Natural killer cell treated with Interleukin-12 subunit alpha and Interleukin-12 subunit beta and Interleukin-15 and Interleukin-18, amount 100 ng/mL, for 72 hours (primary cell): ENCODE data around the gene CHD5. TPM values are rescaled to one million over a fixed set of nuclear protein-coding genes. Genes with fewer than 3 reads are reported as not detected.
A peak's percentile ranks its signal among the peaks of the same experiment; 100 is the strongest.
"Not testable (repeated sequence)": the region's sequence is repeated elsewhere in the genome, so short reads cannot be mapped to it uniquely, and the experiment has no call there.

ENCODE experiments used
- ATAC-seq, 2 donors: fragments of 150-1000 bp; cut with Tn5 transposase in 1 of 2; sonication (Bioruptor Pico), chemical (Tn5 transposase) in 1 of 2; 2 replicates each; pipeline ENCODE4 v1.10.0; 2021
- DNase-seq: peaks from one replicate; pipeline ENCODE4 v3.0.0; 2022; ENCODE audit warnings: low spot score
- H3K27ac Mint-ChIP-seq, 2 donors: 1 replicate in 1 of 2; 2 replicates in 1 of 2; pipeline ENCODE4 v1.8.0; 2022; ENCODE audit warnings: mixed read lengths in 2 of 2, mild to moderate bottlenecking in 1 of 2, moderate library complexity in 1 of 2
- H3K27me3 Mint-ChIP-seq, 2 donors: 1 replicate in 1 of 2; 2 replicates in 1 of 2; pipeline ENCODE4 v1.8.0; 2022; ENCODE audit warnings: mixed read lengths in 2 of 2
- H3K36me3 Mint-ChIP-seq: one replicate; pipeline ENCODE4 v1.8.0; 2022; ENCODE audit warnings: mixed read lengths
- H3K4me1 Mint-ChIP-seq, 2 donors: 1 replicate in 1 of 2; 2 replicates in 1 of 2; pipeline ENCODE4 v1.8.0; 2022; ENCODE audit warnings: low read depth in 2 of 2, mixed read lengths in 2 of 2, mild to moderate bottlenecking in 1 of 2
- H3K4me3 Mint-ChIP-seq: one replicate; pipeline ENCODE4 v1.8.0; 2022; ENCODE audit warnings: mixed read lengths
- H3K9me3 Mint-ChIP-seq: 2 replicates; pipeline ENCODE4 v1.8.0; 2022; ENCODE audit warnings: mixed read lengths
- total RNA-seq, 2 donors: library from RNA; stranded (reverse); gene quantifications; one replicate each; pipeline ENCODE4 v1.2.3, GENCODE V29; 2022

CHD5 gene
- total RNA-seq, 2 donors from 2014 or later, result 0.31 to 0.78 TPM

DNA sequence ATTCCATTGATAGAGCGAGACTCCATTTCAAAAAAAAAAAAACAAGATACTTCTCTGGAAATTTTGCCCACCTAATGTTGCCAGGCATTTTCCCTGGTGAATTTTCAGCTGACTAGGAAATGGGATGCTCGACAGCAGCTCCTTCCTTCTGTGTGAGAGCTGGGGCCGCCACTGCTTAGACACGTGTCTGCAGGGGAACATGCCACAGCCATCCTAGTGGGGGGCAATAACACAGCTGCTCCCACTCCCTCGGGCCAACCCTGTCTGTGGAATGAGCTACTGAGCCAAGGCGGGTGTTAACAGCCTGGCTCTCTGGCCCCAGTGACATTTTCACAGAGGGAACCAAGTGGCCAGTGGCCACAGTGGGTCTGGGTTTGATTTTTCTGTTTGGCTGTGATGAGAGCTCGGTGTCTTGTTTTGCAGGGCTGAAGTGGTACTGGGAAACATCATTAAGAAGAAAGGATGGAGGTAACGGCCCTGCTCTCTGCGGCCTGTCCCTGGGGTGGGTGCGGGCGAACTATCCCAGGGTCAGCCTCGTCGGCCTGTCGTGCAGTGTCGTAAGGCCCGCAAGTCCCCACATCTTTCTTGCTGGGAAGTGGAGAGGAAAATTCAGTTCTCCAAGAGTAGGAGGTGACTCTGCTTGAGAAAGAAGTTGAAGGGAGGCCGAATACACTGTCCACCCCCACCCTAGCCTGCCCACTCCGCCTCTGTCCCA is 95.2 kb downstream of the CHD5 start:
- Mint-ChIP-seq H3K4me1 (no peaks in the 10 kb centered on the region), H3K27me3 (no peaks in the 10 kb centered on the region), H3K27ac (no peak overlapping the region), H3K9me3 (no peaks in the 10 kb centered on the region), H3K36me3 (no peaks in the 10 kb centered on the region), H3K4me3 (no peak overlapping the region)
- no peak for ATAC-seq
- no peak for DNase-seq

GRCh38 chr1:6083801-6084446 is 96.2 kb downstream of the CHD5 start:
- H3K27ac Mint-ChIP-seq, result peak overlapping the region in 1 of 2 donors; percentile 12
- no peak overlapping the region for H3K4me3 Mint-ChIP-seq
- no peaks in the 10 kb centered on the region for H3K27me3 Mint-ChIP-seq
- H3K4me1 Mint-ChIP-seq, result no peaks in the 10 kb centered on the region
- no peaks in the 10 kb centered on the region for H3K36me3 Mint-ChIP-seq
- no peaks in the 10 kb centered on the region for H3K9me3 Mint-ChIP-seq
- ATAC-seq, result no peak
- no peak for DNase-seq

DNA sequence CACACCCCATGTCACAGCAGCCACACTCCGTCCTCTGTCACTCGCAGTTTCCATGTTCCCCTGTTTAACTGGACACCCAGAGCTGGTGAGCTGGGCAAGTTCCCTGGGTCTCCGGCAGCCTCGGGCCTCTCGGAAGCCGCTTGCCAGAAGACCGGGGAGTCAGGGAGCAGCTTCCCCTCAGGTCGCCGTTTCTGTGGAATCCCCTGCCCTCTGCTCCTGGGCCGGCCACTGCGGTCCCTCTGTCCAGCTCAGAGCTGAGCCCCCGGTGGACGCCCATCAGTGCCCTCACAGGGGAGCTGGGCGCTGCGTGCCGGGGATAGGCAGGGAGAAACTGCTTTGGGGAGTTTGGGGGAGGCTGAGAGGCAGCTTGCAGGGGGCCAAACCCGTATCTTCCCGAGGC is 96.7 kb downstream of the CHD5 start:
- no peak overlapping the region for H3K4me3 Mint-ChIP-seq
- H3K27me3 Mint-ChIP-seq, result no peaks in the 10 kb centered on the region
- no peak for DNase-seq
- peaks cover 0 to 4% of the 10 kb centered on the region in 2 donors for H3K4me1 Mint-ChIP-seq
- no peak for ATAC-seq
- H3K36me3 Mint-ChIP-seq, result no peaks in the 10 kb centered on the region
- peak overlapping the region in 1 of 2 donors; percentile 12 for H3K27ac Mint-ChIP-seq
- no peaks in the 10 kb centered on the region for H3K9me3 Mint-ChIP-seq

DNA sequence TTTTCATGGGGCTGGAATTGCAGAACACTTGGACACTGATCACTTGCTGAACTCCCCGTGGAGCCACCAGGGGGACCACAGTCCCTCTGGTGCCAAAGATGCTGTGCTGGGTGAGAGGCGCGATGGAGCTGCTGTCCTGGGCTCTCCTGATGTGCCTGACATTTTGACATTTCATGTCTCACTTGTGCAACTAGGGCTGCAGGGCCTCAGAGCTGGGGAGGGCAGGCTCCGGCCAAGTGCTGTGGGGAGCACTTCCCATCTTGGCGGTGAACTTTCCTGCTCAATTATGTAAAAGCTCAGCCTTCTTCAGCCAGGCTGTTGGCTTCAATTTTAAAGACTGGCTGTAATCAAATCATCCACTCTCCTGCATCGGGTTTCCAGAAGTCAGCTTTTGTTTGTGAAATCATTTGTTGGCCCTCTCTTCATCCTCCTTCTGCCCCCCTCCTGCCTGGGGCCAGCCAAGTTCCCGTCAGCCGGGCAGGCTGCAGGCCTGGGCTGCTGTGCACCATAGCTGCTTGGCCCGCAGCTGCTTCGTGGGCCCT is 97.6 kb downstream of the CHD5 start:
- Mint-ChIP-seq H3K27me3 (no peaks in the 10 kb centered on the region), H3K36me3 (no peaks in the 10 kb centered on the region), H3K9me3 (no peaks in the 10 kb centered on the region), H3K4me3 (no peak overlapping the region), H3K4me1 (peaks cover 0 to 8% of the 10 kb centered on the region in 2 donors), H3K27ac (no peak overlapping the region)
- DNase-seq (no peak), ATAC-seq (no peak)

GRCh38 chr1:6081901-6082300 is 98.2 kb downstream of the CHD5 start:
- Mint-ChIP-seq H3K4me1 (peaks cover 0 to 11% of the 10 kb centered on the region in 2 donors), H3K9me3 (no peaks in the 10 kb centered on the region), H3K27ac (no peak overlapping the region), H3K27me3 (no peaks in the 10 kb centered on the region), H3K4me3 (no peak overlapping the region), H3K36me3 (no peaks in the 10 kb centered on the region)
- ATAC-seq, result no peak
- DNase-seq, result no peak

DNA sequence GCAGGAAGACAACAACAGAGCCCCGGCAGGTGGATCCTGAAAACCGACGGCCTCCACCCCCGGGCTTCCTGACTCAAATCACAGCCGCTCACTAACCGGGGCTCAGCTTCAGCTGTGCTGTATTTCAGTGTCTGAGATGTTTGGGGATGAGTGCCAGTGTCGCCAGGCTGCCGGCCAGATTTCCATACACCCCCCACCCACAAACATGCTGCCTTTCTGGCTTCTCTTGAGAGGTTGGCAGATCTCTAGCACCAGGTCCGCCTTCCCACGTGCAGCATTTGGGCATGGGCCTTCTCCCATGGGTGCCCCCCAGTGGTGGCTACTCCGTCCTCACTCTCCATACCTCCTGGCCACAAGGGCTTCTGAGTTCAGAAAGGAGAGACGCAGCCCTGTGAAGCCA is 99.7 kb downstream of the CHD5 start:
- ATAC-seq, result no peak
- Mint-ChIP-seq H3K27me3 (no peaks in the 10 kb centered on the region), H3K9me3 (no peaks in the 10 kb centered on the region), H3K4me1 (peaks cover 4 to 14% of the 10 kb centered on the region in 2 donors), H3K4me3 (no peak overlapping the region), H3K36me3 (no peaks in the 10 kb centered on the region), H3K27ac (no peak overlapping the region)
- DNase-seq, result no peak

GRCh38 chr1:6077919-6078318 is 102.2 kb downstream of the CHD5 start:
- Mint-ChIP-seq H3K4me3 (no peak overlapping the region), H3K4me1 (peaks cover 10 to 14% of the 10 kb centered on the region in 2 donors)

GRCh38 chr1:6077506-6077905 is 102.6 kb downstream of the CHD5 start:
- no peaks in the 10 kb centered on the region for H3K27me3 Mint-ChIP-seq
- no peaks in the 10 kb centered on the region for H3K36me3 Mint-ChIP-seq
- H3K27ac Mint-ChIP-seq, result no peak overlapping the region
- peaks cover 10 to 14% of the 10 kb centered on the region in 2 donors for H3K4me1 Mint-ChIP-seq
- no peaks in the 10 kb centered on the region for H3K9me3 Mint-ChIP-seq
- ATAC-seq (no peak), DNase-seq (no peak)
- H3K4me3 Mint-ChIP-seq, result no peak overlapping the region

More at GRCh38 chr1:6077919-6078318, 102.2 kb downstream of the CHD5 start:
- Mint-ChIP-seq H3K27ac (peak overlapping the region in 1 of 2 donors; percentile 51), H3K36me3 (no peaks in the 10 kb centered on the region), H3K9me3 (no peaks in the 10 kb centered on the region), H3K27me3 (no peaks in the 10 kb centered on the region)
- ATAC-seq (no peak), DNase-seq (no peak)

DNA sequence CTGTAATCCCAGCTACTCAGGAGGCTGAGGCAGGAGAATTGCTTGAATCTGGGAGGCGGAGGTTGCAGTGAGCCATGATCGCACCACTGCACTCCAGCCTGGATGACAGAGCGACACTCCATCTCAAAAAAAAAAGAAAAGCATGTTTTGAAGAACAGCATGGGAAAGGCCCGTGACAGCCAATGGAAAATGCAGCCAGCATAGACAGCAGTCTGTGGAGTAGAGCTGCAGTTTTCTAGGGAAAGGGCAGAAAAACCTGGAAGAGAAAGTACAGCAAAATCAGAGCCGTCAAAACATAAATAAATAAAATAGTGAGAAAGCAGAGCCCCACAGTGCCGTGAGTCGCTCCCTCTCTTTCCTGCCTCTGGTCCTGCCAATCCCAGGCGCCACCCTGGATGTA is 103.1 kb downstream of the CHD5 start:
- peak overlapping the region in 1 of 2 donors; percentile 58 for H3K27ac Mint-ChIP-seq

GRCh38 chr1:6075748-6076147 is 104.4 kb downstream of the CHD5 start:
- peaks cover 10 to 14% of the 10 kb centered on the region in 2 donors for H3K4me1 Mint-ChIP-seq
- H3K27ac Mint-ChIP-seq, result no peak overlapping the region
- no peaks in the 10 kb centered on the region for H3K36me3 Mint-ChIP-seq
- no peak for DNase-seq
- H3K27me3 Mint-ChIP-seq, result no peaks in the 10 kb centered on the region
- ATAC-seq, result no peak
- no peak overlapping the region for H3K4me3 Mint-ChIP-seq
- no peaks in the 10 kb centered on the region for H3K9me3 Mint-ChIP-seq

More for the DNA sequence above, 103.1 kb downstream of the CHD5 start:
- H3K4me1 Mint-ChIP-seq, result peaks cover 10 to 14% of the 10 kb centered on the region in 2 donors
- H3K36me3 Mint-ChIP-seq, H3K27me3 Mint-ChIP-seq, ATAC-seq, DNase-seq, H3K4me3 Mint-ChIP-seq, H3K9me3 Mint-ChIP-seq: not testable (repeated sequence)

DNA sequence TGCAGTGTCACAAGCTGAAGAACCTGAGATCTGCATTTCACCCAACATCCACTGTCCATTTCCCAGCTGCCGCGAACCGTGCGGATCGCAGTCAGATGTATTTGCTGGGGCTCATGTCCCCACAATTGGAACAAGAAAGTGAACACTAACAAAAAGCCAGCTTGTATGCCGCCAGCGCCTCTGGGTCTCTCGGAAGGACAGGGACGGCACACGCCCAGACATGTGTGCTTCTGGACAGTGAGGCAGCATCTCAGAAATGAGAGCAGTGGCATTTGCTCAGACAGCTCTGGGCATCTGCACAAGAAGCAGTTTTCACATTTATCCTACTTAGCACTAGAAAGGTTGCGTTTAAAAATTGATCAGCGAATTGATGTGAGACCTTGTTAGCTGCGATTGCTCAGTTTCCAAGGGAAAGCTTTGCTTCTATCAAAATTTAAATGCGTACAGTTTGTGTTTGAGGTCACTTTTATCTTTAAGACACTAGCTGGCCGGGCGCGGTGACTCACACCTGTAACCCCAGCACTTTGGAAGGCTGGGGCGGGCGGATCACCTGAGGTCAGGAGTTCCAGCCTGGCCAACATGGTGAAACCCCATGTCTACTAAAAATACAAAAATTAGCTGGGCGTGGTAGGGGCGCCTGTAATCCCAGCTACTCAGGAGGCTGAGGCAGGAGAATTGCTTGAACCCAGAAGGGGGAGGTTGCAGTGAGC is 105.8 kb downstream of the CHD5 start:
- no peak for DNase-seq
- no peak overlapping the region for H3K27ac Mint-ChIP-seq

GRCh38 chr1:6073480-6074053 is 106.6 kb downstream of the CHD5 start:
- Mint-ChIP-seq H3K27me3 (no peaks in the 10 kb centered on the region), H3K36me3 (no peaks in the 10 kb centered on the region), H3K27ac (no peak overlapping the region), H3K4me3 (no peak overlapping the region), H3K4me1 (peaks cover 10 to 11% of the 10 kb centered on the region in 2 donors), H3K9me3 (no peaks in the 10 kb centered on the region)
- DNase-seq (no peak), ATAC-seq (no peak)

More for the DNA sequence above, 105.8 kb downstream of the CHD5 start:
- H3K4me3 Mint-ChIP-seq, result no peak overlapping the region
- H3K36me3 Mint-ChIP-seq, result no peaks in the 10 kb centered on the region
- no peak for ATAC-seq
- no peaks in the 10 kb centered on the region for H3K27me3 Mint-ChIP-seq
- peaks cover 10 to 14% of the 10 kb centered on the region in 2 donors for H3K4me1 Mint-ChIP-seq
- no peaks in the 10 kb centered on the region for H3K9me3 Mint-ChIP-seq

- no peaks in the 10 kb centered on the region for H3K9me3 Mint-ChIP-seq
- no peaks in the 10 kb centered on the region for H3K36me3 Mint-ChIP-seq
- H3K4me1 Mint-ChIP-seq, result peaks cover 5 to 10% of the 10 kb centered on the region in 2 donors
- H3K27me3 Mint-ChIP-seq, result no peaks in the 10 kb centered on the region
- DNase-seq (no peak), ATAC-seq (peak in 1 of 2 donors; percentile 11)
- H3K4me3 Mint-ChIP-seq, result no peak overlapping the region
- H3K27ac Mint-ChIP-seq, result no peak overlapping the region
Observed at GRCh38 chr1:6072774-6073479, 107.2 kb downstream of the CHD5 start.
